WERI-Rb-1 (cell line): ENCODE results near the gene ZP3.
"Not testable (repeated sequence)": the region's sequence is repeated elsewhere in the genome, so short reads cannot be mapped to it uniquely, and the experiment has no call there.

Source experiments
- DNase-seq: peaks from one replicate; pipeline ENCODE4 v3.0.0-alpha.2; 2020
- H3K27ac ChIP-seq: fragments of 250-450 bp; sonication (Bioruptor Pico); 2 replicates; pipeline ENCODE4 v1.5.1; 2020; ENCODE audit warnings: mild to moderate bottlenecking, moderate library complexity
- H3K27me3 ChIP-seq: fragments of 250-450 bp; sonication (Bioruptor Pico); 2 replicates; pipeline ENCODE4 v1.5.1; 2021; ENCODE audit warnings: mild to moderate bottlenecking, low read depth, moderate library complexity; ENCODE audit not compliant: insufficient read depth, severe bottlenecking
- H3K36me3 ChIP-seq: fragments of 250-450 bp; sonication (Bioruptor Pico); 2 replicates; pipeline ENCODE4 v1.5.1; 2020; ENCODE audit warnings: mild to moderate bottlenecking, moderate library complexity
- H3K4me3 ChIP-seq: 2 replicates; pipeline ENCODE4 v1.5.1; 2011; ENCODE audit warnings: low read depth, mild to moderate bottlenecking, control low read depth, low read length
- H3K9me3 ChIP-seq: fragments of 250-450 bp; sonication (Bioruptor Pico); 2 replicates; pipeline ENCODE4 v1.5.1; 2021; ENCODE audit warnings: mild to moderate bottlenecking, moderate library complexity; ENCODE audit not compliant: severe bottlenecking

ZP3 gene

GRCh38 chr7:76460767-76461166 lies 36.0 kb downstream of the ZP3 start:
- H3K27ac ChIP-seq, H3K36me3 ChIP-seq, H3K4me3 ChIP-seq: not testable (repeated sequence)

GRCh38 chr7:76461464-76462101 lies 36.8 kb downstream of the ZP3 start, which contains the start of gene DTX2:
TSS of gene DTX2 (plus strand) at chr7:76461709. CDS start at chr7:76480510, 18,801 bp downstream.
- not testable (repeated sequence) for H3K27ac ChIP-seq, H3K36me3 ChIP-seq, DNase-seq, H3K27me3 ChIP-seq, H3K9me3 ChIP-seq
- peak within 1 kb of the TSS; percentile 47 for H3K4me3 ChIP-seq

More at GRCh38 chr7:76460767-76461166, 36.0 kb downstream of the ZP3 start:
- not testable (repeated sequence) for H3K27me3 ChIP-seq, DNase-seq, H3K9me3 ChIP-seq

- H3K9me3 ChIP-seq, H3K27me3 ChIP-seq, H3K27ac ChIP-seq, DNase-seq, H3K4me3 ChIP-seq, H3K36me3 ChIP-seq: not testable (repeated sequence)
These were observed 37.6 kb downstream of the ZP3 start for GRCh38 chr7:76462271-76462882.

GRCh38 chr7:76464959-76465358 lies 40.2 kb downstream of the ZP3 start:
- not testable (repeated sequence) for H3K27me3 ChIP-seq, H3K9me3 ChIP-seq, H3K36me3 ChIP-seq, H3K27ac ChIP-seq, H3K4me3 ChIP-seq, DNase-seq

GRCh38 chr7:76465950-76466349 lies 41.2 kb downstream of the ZP3 start:
- not testable (repeated sequence) for H3K9me3 ChIP-seq, DNase-seq, H3K27me3 ChIP-seq

GRCh38 chr7:76467743-76468404 lies 43.1 kb downstream of the ZP3 start:
- not testable (repeated sequence) for H3K4me3 ChIP-seq, H3K36me3 ChIP-seq, H3K27ac ChIP-seq, H3K9me3 ChIP-seq, DNase-seq, H3K27me3 ChIP-seq

More at GRCh38 chr7:76465950-76466349, 41.2 kb downstream of the ZP3 start:
- H3K27ac ChIP-seq, H3K4me3 ChIP-seq, H3K36me3 ChIP-seq: not testable (repeated sequence)

GRCh38 chr7:76471556-76472221 lies 46.9 kb downstream of the ZP3 start:
- not testable (repeated sequence) for H3K4me3 ChIP-seq, H3K36me3 ChIP-seq, DNase-seq

GRCh38 chr7:76473097-76473496 lies 48.3 kb downstream of the ZP3 start:
- not testable (repeated sequence) for H3K27me3 ChIP-seq, H3K4me3 ChIP-seq, DNase-seq, H3K9me3 ChIP-seq, H3K36me3 ChIP-seq, H3K27ac ChIP-seq

More at GRCh38 chr7:76471556-76472221, 46.9 kb downstream of the ZP3 start:
- not testable (repeated sequence) for H3K27me3 ChIP-seq, H3K9me3 ChIP-seq, H3K27ac ChIP-seq

- not testable (repeated sequence) for H3K36me3 ChIP-seq, H3K4me3 ChIP-seq, H3K27me3 ChIP-seq, H3K27ac ChIP-seq, H3K9me3 ChIP-seq, DNase-seq
These were observed 51.5 kb downstream of the ZP3 start for GRCh38 chr7:76476280-76476679.

- H3K27ac ChIP-seq, H3K9me3 ChIP-seq, H3K36me3 ChIP-seq, DNase-seq, H3K27me3 ChIP-seq, H3K4me3 ChIP-seq: not testable (repeated sequence)
These were observed 52.2 kb downstream of the ZP3 start for GRCh38 chr7:76476742-76477474.

- not testable (repeated sequence) for H3K4me3 ChIP-seq, H3K27ac ChIP-seq, H3K27me3 ChIP-seq, H3K36me3 ChIP-seq, H3K9me3 ChIP-seq, DNase-seq
These were observed 54.9 kb downstream of the ZP3 start for GRCh38 chr7:76479628-76480027.

- not testable (repeated sequence) for H3K27ac ChIP-seq, H3K9me3 ChIP-seq, H3K4me3 ChIP-seq, H3K27me3 ChIP-seq, H3K36me3 ChIP-seq, DNase-seq
These were observed 55.9 kb downstream of the ZP3 start for GRCh38 chr7:76480403-76481253.

- not testable (repeated sequence) for DNase-seq, H3K27ac ChIP-seq, H3K9me3 ChIP-seq, H3K4me3 ChIP-seq, H3K27me3 ChIP-seq, H3K36me3 ChIP-seq
These were observed 57.9 kb downstream of the ZP3 start for GRCh38 chr7:76482660-76483059.
